ENCODE data around the gene DKKL1.

DNA sequence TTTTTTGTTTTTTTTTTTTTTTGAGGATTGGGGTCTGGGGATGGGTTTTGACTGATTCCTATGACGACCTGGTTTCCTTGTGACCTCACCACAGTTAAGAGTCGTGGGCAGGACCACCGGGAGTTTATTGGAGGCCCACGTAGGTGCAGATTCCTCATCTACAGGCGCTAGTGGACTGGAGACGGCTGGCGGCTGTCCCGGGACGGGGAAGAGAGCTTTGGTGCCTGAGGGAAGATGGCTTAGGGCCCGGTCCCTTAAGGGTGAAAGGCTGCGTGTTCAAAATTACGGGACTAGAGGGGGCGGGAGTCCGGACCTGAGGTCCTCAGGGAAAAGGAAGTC is 779 bp upstream of the DKKL1 start:
- no peak for TF ChIP-seq EZH2 (IDR thresholded peaks at IDR 0.05; ENCODE audit: low read depth, unreplicated experiment)
- TF ChIP-seq, protein P1, sequence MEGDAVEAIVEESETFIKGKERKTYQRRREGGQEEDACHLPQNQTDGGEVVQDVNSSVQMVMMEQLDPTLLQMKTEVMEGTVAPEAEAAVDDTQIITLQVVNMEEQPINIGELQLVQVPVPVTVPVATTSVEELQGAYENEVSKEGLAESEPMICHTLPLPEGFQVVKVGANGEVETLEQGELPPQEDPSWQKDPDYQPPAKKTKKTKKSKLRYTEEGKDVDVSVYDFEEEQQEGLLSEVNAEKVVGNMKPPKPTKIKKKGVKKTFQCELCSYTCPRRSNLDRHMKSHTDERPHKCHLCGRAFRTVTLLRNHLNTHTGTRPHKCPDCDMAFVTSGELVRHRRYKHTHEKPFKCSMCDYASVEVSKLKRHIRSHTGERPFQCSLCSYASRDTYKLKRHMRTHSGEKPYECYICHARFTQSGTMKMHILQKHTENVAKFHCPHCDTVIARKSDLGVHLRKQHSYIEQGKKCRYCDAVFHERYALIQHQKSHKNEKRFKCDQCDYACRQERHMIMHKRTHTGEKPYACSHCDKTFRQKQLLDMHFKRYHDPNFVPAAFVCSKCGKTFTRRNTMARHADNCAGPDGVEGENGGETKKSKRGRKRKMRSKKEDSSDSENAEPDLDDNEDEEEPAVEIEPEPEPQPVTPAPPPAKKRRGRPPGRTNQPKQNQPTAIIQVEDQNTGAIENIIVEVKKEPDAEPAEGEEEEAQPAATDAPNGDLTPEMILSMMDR (conservative IDR thresholded peaks at IDR 0.05; ENCODE audit: low read depth in 2 of 2), result no peak
- no peak for TF ChIP-seq REST (IDR thresholded peaks at IDR 0.05; ENCODE audit: unreplicated experiment)
- TF ChIP-seq CREB1 (CRISPR knock-in tag; IDR thresholded peaks at IDR 0.05; ENCODE audit: low read depth), result no peak
- no peak for TF ChIP-seq POLR2AphosphoS5 (IDR thresholded peaks at IDR 0.05; ENCODE audit: low read depth)
- TF ChIP-seq ZNF331 (CRISPR knock-in tag; IDR thresholded peaks at IDR 0.05; ENCODE audit: low read depth), result no peak
- TF ChIP-seq, protein P2, sequence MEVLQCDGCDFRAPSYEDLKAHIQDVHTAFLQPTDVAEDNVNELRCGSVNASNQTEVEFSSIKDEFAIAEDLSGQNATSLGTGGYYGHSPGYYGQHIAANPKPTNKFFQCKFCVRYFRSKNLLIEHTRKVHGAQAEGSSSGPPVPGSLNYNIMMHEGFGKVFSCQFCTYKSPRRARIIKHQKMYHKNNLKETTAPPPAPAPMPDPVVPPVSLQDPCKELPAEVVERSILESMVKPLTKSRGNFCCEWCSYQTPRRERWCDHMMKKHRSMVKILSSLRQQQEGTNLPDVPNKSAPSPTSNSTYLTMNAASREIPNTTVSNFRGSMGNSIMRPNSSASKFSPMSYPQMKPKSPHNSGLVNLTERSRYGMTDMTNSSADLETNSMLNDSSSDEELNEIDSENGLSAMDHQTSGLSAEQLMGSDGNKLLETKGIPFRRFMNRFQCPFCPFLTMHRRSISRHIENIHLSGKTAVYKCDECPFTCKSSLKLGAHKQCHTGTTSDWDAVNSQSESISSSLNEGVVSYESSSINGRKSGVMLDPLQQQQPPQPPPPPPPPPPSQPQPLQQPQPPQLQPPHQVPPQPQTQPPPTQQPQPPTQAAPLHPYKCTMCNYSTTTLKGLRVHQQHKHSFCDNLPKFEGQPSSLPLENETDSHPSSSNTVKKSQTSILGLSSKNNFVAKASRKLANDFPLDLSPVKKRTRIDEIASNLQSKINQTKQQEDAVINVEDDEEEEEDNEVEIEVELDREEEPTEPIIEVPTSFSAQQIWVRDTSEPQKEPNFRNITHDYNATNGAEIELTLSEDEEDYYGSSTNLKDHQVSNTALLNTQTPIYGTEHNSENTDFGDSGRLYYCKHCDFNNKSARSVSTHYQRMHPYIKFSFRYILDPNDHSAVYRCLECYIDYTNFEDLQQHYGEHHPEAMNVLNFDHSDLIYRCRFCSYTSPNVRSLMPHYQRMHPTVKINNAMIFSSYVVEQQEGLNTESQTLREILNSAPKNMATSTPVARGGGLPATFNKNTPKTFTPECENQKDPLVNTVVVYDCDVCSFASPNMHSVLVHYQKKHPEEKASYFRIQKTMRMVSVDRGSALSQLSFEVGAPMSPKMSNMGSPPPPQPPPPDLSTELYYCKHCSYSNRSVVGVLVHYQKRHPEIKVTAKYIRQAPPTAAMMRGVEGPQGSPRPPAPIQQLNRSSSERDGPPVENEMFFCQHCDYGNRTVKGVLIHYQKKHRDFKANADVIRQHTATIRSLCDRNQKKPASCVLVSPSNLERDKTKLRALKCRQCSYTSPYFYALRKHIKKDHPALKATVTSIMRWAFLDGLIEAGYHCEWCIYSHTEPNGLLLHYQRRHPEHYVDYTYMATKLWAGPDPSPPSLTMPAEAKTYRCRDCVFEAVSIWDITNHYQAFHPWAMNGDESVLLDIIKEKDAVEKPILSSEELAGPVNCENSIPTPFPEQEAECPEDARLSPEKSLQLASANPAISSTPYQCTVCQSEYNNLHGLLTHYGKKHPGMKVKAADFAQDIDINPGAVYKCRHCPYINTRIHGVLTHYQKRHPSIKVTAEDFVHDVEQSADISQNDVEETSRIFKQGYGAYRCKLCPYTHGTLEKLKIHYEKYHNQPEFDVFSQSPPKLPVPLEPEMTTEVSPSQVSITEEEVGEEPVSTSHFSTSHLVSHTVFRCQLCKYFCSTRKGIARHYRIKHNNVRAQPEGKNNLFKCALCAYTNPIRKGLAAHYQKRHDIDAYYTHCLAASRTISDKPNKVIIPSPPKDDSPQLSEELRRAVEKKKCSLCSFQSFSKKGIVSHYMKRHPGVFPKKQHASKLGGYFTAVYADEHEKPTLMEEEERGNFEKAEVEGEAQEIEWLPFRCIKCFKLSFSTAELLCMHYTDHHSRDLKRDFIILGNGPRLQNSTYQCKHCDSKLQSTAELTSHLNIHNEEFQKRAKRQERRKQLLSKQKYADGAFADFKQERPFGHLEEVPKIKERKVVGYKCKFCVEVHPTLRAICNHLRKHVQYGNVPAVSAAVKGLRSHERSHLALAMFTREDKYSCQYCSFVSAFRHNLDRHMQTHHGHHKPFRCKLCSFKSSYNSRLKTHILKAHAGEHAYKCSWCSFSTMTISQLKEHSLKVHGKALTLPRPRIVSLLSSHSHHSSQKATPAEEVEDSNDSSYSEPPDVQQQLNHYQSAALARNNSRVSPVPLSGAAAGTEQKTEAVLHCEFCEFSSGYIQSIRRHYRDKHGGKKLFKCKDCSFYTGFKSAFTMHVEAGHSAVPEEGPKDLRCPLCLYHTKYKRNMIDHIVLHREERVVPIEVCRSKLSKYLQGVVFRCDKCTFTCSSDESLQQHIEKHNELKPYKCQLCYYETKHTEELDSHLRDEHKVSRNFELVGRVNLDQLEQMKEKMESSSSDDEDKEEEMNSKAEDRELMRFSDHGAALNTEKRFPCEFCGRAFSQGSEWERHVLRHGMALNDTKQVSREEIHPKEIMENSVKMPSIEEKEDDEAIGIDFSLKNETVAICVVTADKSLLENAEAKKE (CRISPR knock-in tag; IDR thresholded peaks at IDR 0.05), result no peak
- no peak for TF ChIP-seq ZNF114 (CRISPR knock-in tag; IDR thresholded peaks at IDR 0.05)
- no peak for TF ChIP-seq EZH2phosphoT487 (IDR thresholded peaks at IDR 0.05; ENCODE audit: unreplicated experiment)

All from GM23338 (cell line).